Fibroblast of lung (primary cell): ENCODE measurements around the gene MAML2.

Experiments used
- CTCF ChIP-seq, 2 donors: IDR thresholded peaks in 1 of 2; conservative IDR thresholded peaks in 1 of 2; 1 replicate in 1 of 2; 2 replicates in 1 of 2; pipeline ENCODE4 v1.5.1; 2011 to 2012; ENCODE audit warnings: low read length in 2 of 2, control low read depth in 1 of 2, inconsistent platforms in 1 of 2, low read depth in 1 of 2, mild to moderate bottlenecking in 1 of 2
- EZH2 ChIP-seq: IDR thresholded peaks from 2 replicates; pipeline ENCODE4 v1.5.1; 2012; ENCODE audit warnings: low read length, control low read depth, mild to moderate bottlenecking; ENCODE audit errors: missing control alignments

DNA sequence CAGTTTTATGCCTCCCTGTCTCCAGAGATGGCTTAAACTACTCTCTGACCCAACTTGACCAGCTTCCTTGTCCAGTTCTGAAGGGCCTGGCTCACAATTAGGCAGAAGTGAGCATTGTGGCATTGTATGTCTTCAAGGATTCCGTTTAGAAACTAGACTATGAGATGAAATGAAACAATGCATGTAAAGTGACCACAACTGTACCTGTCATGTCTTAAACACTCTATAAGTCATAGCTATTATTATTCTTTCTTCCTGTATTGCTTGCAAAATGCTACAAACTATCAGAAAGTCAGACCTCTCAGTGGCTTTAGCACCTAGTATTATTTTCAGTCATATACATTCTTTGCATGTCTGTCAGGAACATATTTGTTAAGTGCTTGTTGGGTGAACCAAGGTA is 291.2 kb downstream of the MAML2 start:
- TF ChIP-seq CTCF (conservative IDR thresholded peaks at IDR 0.05 in 1 of 2, IDR thresholded peaks at IDR 0.05 in 1 of 2; ENCODE audit: low read depth in 1 of 2, low read length in 2 of 2) (no peak), EZH2 (no peak)
